ENCODE measurements around the gene GABRA5. TPM values are rescaled to one million over a fixed set of nuclear protein-coding genes. Genes with fewer than 3 reads are reported as not detected.

Gene GABRA5
- total RNA-seq, 2 experiments from 2014 or later = not detected

DNA sequence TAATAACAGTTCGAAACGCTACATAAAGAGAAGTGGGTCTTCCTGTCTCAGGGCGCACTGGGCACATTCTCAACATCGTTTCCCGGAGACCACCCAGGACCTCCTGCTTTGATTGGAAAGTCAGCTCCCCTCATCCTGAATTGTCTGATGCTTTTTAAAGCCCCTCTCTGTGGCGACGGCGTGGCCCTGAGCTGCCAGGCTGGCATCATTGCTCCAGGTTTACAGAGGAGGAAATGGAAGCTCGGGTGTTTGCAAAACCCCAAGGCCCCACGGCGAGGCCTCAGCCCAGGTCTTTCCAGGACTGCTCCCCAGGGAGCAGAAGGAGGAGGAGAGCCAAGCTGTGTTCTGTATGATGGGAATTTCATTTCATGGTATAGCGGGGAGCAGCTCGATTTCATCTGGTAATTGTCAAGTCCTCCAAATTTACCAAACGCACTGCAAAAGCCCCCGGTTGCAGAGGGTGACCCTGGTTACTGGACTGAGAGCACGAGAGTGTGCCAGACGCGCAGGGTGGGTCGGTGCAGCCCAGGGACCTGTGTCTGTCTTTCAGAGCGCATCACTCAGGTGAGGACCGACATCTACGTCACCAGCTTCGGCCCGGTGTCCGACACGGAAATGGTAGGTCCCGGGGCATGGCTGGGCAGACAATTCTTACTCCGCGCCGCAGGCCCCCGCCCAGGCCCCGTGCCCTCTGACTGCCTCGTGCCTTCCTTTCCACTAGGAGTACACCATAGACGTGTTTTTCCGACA is 15.9 kb downstream of the GABRA5 start:
- intact Hi-C loops (cut with micrococcal nuclease) = no loop called here
- CTCF ChIA-PET = no interaction called here
- Mint-ChIP-seq H3K9me3 (no peaks in the 10 kb centered on the region), H3K36me3 (ENCODE audit: low read depth) (no peaks in the 10 kb centered on the region), H3K27me3 (ENCODE audit: low read depth) (no peaks in the 10 kb centered on the region), H3K4me1 (ENCODE audit: low read depth) (no peaks in the 10 kb centered on the region), H3K4me3 (no peak overlapping the region), H3K27ac (no peak overlapping the region)
- DNase-seq = no peak

DNA sequence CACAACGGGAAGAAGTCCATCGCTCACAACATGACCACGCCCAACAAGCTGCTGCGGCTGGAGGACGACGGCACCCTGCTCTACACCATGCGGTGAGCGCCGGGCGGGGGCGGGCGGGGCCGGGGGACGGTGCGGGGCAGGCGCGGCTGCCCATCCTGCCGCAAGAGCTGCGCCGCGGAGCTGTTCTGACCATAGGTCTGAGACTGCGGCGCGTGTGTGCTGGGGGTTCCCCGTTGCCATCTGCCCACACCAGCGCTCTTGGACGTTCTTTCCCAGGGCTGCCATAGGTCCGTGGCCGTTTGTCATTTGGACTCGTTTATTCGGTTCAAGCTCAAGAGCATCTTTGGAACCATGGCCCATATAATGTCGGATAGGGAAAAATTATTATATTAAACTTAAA is 16.6 kb downstream of the GABRA5 start:
- no peaks in the 10 kb centered on the region for H3K9me3 Mint-ChIP-seq
- H3K27me3 Mint-ChIP-seq (ENCODE audit: low read depth) = no peaks in the 10 kb centered on the region
- DNase-seq = no peak
- H3K36me3 Mint-ChIP-seq (ENCODE audit: low read depth) = no peaks in the 10 kb centered on the region
- no peak overlapping the region for H3K27ac Mint-ChIP-seq
- H3K4me1 Mint-ChIP-seq (ENCODE audit: low read depth) = no peaks in the 10 kb centered on the region
- H3K4me3 Mint-ChIP-seq = no peak overlapping the region
- CTCF ChIA-PET = no interaction called here
- intact Hi-C loops (cut with micrococcal nuclease) = no loop called here

DNA sequence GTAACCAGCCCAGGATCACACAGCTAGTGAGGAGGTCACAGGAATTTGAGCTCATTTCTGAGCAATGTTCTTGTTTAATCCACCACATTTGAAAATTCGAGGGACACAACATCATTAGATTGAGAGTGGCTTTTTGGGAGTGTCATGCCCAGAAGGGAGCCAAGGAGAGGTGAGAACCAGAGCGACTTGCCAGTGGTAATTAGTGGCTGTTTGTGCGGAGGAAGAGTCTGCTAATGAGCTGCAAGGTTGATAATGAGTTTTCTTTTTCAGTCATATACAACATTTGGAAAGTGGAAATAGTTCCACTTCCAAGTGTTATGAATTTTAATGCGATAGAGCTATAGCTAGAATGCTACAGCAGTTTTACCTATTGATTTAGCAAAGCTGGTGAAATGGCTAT is 19.7 kb downstream of the GABRA5 start:
- Mint-ChIP-seq H3K27ac (no peak overlapping the region), H3K27me3 (ENCODE audit: low read depth) (peaks cover 18% of the 10 kb centered on the region), H3K36me3 (ENCODE audit: low read depth) (no peaks in the 10 kb centered on the region), H3K9me3 (no peaks in the 10 kb centered on the region), H3K4me3 (no peak overlapping the region), H3K4me1 (ENCODE audit: low read depth) (peaks cover under 1% of the 10 kb centered on the region)
- no peak for DNase-seq
- CTCF ChIA-PET = no interaction called here
- intact Hi-C loops (cut with micrococcal nuclease) = loop anchor here (5.0 kb wide), 1 partner anchor 1236 kb away; no protein-coding TSS in a partner anchor

DNA sequence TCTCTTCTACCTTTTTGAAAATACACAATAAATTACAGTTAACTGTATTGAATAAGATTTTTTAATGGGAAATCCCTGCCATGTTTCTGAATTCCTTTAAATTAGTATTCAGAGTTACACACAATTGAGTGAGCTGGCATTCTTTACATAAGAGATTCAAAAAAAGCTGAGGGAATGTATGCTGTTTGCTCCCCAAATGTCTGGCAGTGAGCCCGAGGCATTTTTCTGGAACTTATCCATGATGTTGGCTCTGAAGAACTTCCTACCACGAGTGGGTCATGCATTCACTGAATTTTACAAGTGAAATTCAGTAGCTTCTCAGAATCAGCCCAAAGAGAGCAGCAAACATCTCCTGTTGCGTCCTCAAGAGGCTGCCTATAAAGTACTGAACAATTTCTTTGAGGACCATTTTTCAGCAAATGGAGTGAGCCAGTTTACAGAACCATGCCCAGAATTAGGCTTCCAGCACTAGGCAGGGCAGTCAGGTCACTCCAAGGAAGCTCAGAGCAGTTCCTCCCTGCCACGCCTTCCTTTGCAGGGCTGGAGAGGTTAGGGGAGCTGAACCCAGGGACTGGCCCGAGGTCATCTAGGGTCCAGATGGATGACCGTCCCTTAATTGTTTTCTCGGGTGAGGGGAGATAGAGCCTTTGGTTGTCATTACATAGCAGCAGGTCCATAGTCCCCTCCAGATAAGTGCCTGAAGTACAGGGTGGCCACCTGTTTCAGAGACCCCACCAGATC is 21.2 kb downstream of the GABRA5 start:
- intact Hi-C loops (cut with micrococcal nuclease) = loop anchor here (5.0 kb wide), 1 partner anchor 1234 kb away; no protein-coding TSS in a partner anchor

DNA sequence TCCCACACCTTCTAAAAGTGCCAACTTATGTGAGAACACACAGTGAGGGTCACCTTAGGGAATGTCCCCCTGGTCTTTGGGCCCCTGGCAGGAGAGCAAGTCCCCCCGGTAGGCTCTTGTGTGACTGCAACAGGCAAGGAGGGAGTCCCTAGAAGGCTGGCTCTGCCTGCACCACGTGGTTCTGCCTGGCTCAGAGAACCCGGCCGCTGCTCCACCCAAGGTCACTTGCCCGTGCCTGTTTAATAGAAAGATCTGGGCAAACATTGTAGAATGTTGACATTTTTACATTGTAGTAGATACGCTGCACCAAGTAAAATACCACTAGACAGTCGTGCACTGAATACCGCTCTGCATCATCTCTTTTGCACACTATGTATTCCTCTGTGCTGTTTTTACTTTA is 21.9 kb downstream of the GABRA5 start:
- CTCF ChIA-PET = interaction anchor here (1.3 kb wide), 1 partner anchor 132 kb away, joined by 5 read pairs; no protein-coding TSS in a partner anchor

More for the DNA sequence above, 21.2 kb downstream of the GABRA5 start:
- H3K27ac Mint-ChIP-seq = no peak overlapping the region
- H3K27me3 Mint-ChIP-seq (ENCODE audit: low read depth) = peaks cover 28% of the 10 kb centered on the region
- no peaks in the 10 kb centered on the region for H3K9me3 Mint-ChIP-seq
- DNase-seq = no peak
- H3K4me1 Mint-ChIP-seq (ENCODE audit: low read depth) = peaks cover 4% of the 10 kb centered on the region
- H3K36me3 Mint-ChIP-seq (ENCODE audit: low read depth) = no peaks in the 10 kb centered on the region
- no peak overlapping the region for H3K4me3 Mint-ChIP-seq
- CTCF ChIA-PET = no interaction called here

DNA sequence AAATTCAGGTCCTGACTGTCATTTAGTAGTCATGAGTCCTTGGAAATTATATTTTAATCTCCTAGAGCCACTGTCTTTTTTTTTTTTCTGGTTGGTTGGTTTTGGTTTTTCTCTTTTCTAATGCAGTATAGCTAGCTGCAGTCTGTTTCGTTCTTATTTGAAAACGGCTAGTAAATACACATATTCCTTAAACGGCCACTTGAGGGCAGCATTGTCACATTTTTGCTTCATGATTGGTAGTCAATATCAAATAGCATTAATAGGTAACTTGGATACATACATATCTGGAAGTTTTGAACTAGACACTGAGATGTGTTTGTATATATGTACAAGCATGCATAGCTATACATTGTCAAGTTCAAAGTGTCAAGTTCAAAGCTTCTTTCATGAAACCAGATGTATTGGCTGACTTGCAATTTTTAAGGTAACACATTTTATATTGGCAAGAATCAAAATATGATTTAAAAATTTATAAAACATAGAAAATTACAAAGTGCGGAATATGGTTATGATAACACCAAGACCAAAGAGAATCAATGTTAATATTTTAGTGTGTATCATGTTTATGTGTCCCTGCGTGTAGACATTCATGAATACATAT is 22.5 kb downstream of the GABRA5 start:
- Mint-ChIP-seq H3K9me3 (peaks cover under 1% of the 10 kb centered on the region), H3K27ac (no peak overlapping the region), H3K4me3 (no peak overlapping the region), H3K36me3 (ENCODE audit: low read depth) (no peaks in the 10 kb centered on the region), H3K4me1 (ENCODE audit: low read depth) (peaks cover 4% of the 10 kb centered on the region), H3K27me3 (ENCODE audit: low read depth) (peaks cover 29% of the 10 kb centered on the region)
- CTCF ChIA-PET = interaction anchor here (0.6 to 1.3 kb wide), 4 partner anchors 30 to 897 kb away, joined by 3 to 5 read pairs (median 4); no protein-coding TSS in a partner anchor
- DNase-seq = peak; percentile 83
- intact Hi-C loops (cut with micrococcal nuclease) = loop anchor here (1.0 to 5.0 kb wide), 2 partner anchors 128 to 1233 kb away; no protein-coding TSS in a partner anchor

More for the DNA sequence above, 21.9 kb downstream of the GABRA5 start:
- H3K4me1 Mint-ChIP-seq (ENCODE audit: low read depth) = peaks cover 4% of the 10 kb centered on the region
- no peak overlapping the region for H3K4me3 Mint-ChIP-seq
- intact Hi-C loops (cut with micrococcal nuclease) = loop anchor here (1.0 to 5.0 kb wide), 2 partner anchors 129 to 1234 kb away; no protein-coding TSS in a partner anchor
- H3K9me3 Mint-ChIP-seq = no peaks in the 10 kb centered on the region
- H3K27me3 Mint-ChIP-seq (ENCODE audit: low read depth) = peaks cover 28% of the 10 kb centered on the region
- DNase-seq = no peak
- H3K27ac Mint-ChIP-seq = no peak overlapping the region
- no peaks in the 10 kb centered on the region for H3K36me3 Mint-ChIP-seq (ENCODE audit: low read depth)

DNA sequence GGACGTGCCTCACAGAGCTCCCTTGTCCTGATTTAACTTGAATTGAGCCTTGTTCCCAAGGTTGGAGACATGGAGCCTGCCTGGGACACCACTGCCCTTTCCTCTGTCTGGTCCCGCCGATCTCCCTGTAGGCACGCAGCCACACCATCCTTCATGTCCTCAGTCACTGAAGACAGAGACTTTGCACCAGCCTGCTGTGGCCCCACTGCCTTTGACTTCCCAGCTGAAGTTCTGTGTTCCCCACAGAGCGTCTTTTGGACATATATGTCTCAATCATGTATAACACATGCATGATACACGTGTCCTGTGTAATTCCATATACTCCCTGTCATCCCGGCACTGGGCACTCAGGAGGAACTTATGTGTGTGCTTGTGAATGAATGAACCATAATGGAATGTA is 23.6 kb downstream of the GABRA5 start:
- intact Hi-C loops (cut with micrococcal nuclease) = loop anchor here (5.0 kb wide), 1 partner anchor 467 kb away; no protein-coding TSS in a partner anchor
- H3K4me3 Mint-ChIP-seq = no peak overlapping the region
- CTCF ChIA-PET = interaction anchor here (0.6 to 1.3 kb wide), 7 partner anchors 9 to 376 kb away, joined by 3 to 4 read pairs (median 3); no protein-coding TSS in a partner anchor
- peaks cover 30% of the 10 kb centered on the region for H3K27me3 Mint-ChIP-seq (ENCODE audit: low read depth)
- peaks cover 3% of the 10 kb centered on the region for H3K9me3 Mint-ChIP-seq
- H3K4me1 Mint-ChIP-seq (ENCODE audit: low read depth) = peaks cover 4% of the 10 kb centered on the region
- no peaks in the 10 kb centered on the region for H3K36me3 Mint-ChIP-seq (ENCODE audit: low read depth)
- no peak for DNase-seq
- no peak overlapping the region for H3K27ac Mint-ChIP-seq

DNA sequence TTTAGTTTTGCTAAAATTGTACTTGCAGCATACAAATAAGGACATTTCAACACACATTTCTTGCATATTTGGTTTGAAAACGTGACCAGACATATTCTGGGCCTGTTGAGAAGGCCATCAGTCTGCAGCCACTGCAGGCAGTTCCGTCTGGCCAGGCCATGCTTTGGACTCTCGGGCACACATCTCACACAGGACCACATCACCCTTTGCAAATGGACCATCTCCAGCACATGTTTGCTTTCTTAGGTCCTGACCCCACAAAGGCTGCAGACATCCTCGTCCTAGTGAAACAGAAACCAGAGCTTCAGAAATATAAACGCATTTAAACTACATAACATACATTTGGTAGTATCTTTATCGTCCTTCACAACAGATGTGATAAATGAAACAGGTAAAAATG is 24.1 kb downstream of the GABRA5 start:
- Mint-ChIP-seq H3K36me3 (ENCODE audit: low read depth) (no peaks in the 10 kb centered on the region), H3K27me3 (ENCODE audit: low read depth) (peaks cover 30% of the 10 kb centered on the region), H3K9me3 (peaks cover 5% of the 10 kb centered on the region), H3K27ac (no peak overlapping the region), H3K4me3 (no peak overlapping the region), H3K4me1 (ENCODE audit: low read depth) (peaks cover 4% of the 10 kb centered on the region)
- intact Hi-C loops (cut with micrococcal nuclease) = loop anchor here (5.0 kb wide), 1 partner anchor 466 kb away; no protein-coding TSS in a partner anchor
- CTCF ChIA-PET = interaction anchor here (0.6 to 1.4 kb wide), 9 partner anchors 10 to 469 kb away, joined by 3 to 7 read pairs (median 3); no protein-coding TSS in a partner anchor
- no peak for DNase-seq

DNA sequence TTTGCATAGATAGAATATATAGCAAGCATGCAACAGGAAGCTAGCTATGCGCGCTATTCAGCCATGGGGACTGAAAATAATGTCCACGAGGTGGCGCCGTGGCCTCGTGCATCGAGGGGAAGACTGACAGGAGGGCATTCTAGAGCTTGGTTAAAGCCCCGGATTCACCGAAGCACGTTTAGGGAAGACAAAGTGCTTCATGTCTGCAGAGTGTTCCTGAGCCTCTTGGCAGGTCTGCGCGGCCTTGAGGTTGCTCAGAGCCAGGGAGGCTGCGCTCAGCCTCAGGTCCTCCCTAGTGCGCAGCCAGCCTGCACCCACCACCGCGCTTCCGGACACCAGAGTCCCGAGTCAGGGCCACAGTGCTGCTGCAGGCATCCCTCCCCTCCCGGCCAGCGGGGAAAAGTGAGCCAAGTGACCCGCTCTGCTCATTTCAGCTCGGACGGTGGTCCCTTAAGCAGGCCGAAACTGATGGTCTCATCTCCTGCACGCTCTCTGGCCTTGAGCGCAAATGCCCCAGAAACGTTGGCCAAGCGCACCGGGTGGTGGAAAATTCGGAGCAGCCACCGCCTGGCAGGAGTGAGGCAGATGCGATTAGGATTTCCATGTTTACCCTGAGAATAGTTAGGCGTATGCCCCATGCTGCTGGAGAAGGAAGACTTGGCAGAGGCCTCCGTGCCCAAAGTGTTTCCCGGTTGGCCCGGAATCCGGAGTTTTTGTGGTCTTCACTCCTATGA is 24.8 kb downstream of the GABRA5 start:
- H3K36me3 Mint-ChIP-seq (ENCODE audit: low read depth) = no peaks in the 10 kb centered on the region
- no peak overlapping the region for H3K27ac Mint-ChIP-seq
- intact Hi-C loops (cut with micrococcal nuclease) = loop anchor here (5.0 kb wide), 1 partner anchor 466 kb away; no protein-coding TSS in a partner anchor
- CTCF ChIA-PET = interaction anchor here (0.6 to 1.4 kb wide), 9 partner anchors 11 to 468 kb away, joined by 3 to 7 read pairs (median 3); no protein-coding TSS in a partner anchor
- H3K4me1 Mint-ChIP-seq (ENCODE audit: low read depth) = peaks cover 4% of the 10 kb centered on the region
- peaks cover 5% of the 10 kb centered on the region for H3K9me3 Mint-ChIP-seq
- H3K27me3 Mint-ChIP-seq (ENCODE audit: low read depth) = peaks cover 30% of the 10 kb centered on the region
- peak; percentile 77 for DNase-seq
- H3K4me3 Mint-ChIP-seq = no peak overlapping the region

DNA sequence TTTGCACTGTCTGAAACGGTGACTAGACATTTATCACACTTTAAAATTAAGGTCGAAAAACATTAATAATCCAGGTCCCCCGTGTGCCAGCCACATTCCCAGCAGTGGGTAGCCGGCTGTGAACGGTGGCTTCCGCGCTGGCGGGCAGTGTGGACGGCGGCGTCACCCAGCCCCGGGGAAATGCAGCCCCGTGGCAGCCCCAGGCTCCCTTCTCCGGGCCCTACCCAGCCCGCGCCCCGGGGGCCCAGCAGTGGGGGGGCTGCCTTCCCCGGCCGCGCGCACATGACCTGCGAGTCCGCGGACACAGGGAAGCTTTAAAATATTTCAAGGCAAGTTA is 25.3 kb downstream of the GABRA5 start:
- DNase-seq = no peak
- H3K27me3 Mint-ChIP-seq (ENCODE audit: low read depth) = peaks cover 30% of the 10 kb centered on the region
- CTCF ChIA-PET = interaction anchor here (1.3 to 1.4 kb wide), 2 partner anchors 128 to 468 kb away, joined by 3 to 7 read pairs; no protein-coding TSS in a partner anchor
- peaks cover 5% of the 10 kb centered on the region for H3K9me3 Mint-ChIP-seq
- H3K27ac Mint-ChIP-seq = no peak overlapping the region
- H3K36me3 Mint-ChIP-seq (ENCODE audit: low read depth) = no peaks in the 10 kb centered on the region
- intact Hi-C loops (cut with micrococcal nuclease) = loop anchor here (5.0 kb wide), 1 partner anchor 465 kb away; no protein-coding TSS in a partner anchor
- peaks cover 4% of the 10 kb centered on the region for H3K4me1 Mint-ChIP-seq (ENCODE audit: low read depth)
- no peak overlapping the region for H3K4me3 Mint-ChIP-seq

DNA sequence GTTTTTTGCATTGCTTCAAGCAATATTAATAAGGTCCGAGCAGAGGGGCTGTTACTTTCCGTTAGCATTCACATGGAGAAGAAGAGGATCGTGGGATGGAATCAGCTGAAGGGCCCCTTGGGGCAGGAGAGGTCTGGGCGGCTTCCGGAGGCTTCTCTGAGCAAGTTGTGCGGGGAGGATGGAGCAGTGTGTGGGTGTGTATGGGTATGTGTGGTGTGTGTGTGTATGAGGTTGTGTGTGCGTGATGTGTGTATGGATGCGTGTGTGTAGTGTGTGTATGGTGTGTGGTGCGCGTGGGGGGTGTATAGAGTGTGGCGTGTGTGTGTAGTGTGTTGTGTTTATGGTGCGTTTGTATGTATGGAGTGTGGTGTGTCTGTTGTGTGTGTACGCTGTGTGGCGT is 25.8 kb downstream of the GABRA5 start:
- no peak for DNase-seq
- no peak overlapping the region for H3K27ac Mint-ChIP-seq
- CTCF ChIA-PET = no interaction called here
- peaks cover 4% of the 10 kb centered on the region for H3K4me1 Mint-ChIP-seq (ENCODE audit: low read depth)
- H3K36me3 Mint-ChIP-seq (ENCODE audit: low read depth) = no peaks in the 10 kb centered on the region
- H3K27me3 Mint-ChIP-seq (ENCODE audit: low read depth) = peaks cover 30% of the 10 kb centered on the region
- intact Hi-C loops (cut with micrococcal nuclease) = loop anchor here (5.0 kb wide), 1 partner anchor 465 kb away; no protein-coding TSS in a partner anchor
- no peak overlapping the region for H3K4me3 Mint-ChIP-seq
- peaks cover 5% of the 10 kb centered on the region for H3K9me3 Mint-ChIP-seq

All from activated naive CD4-positive, alpha-beta T cell treated with anti-CD3 and anti-CD28 coated beads for 36 hours (primary cell).